ENCODE measurements around the gene SPARC.

The SPARC gene

GRCh38 chr5:151663617-151664293, 23.0 kb downstream of the SPARC start:
- Histone ChIP-seq H3K27ac (no peak overlapping the region), H3K9ac (ENCODE audit: insufficient read length) (no peak overlapping the region), H3K4me3 (no peak overlapping the region), H3K9me3 (ENCODE audit: low read depth, low read length) (no peaks in the 10 kb centered on the region), H3K36me3 (ENCODE audit: insufficient read depth, low read length) (peaks cover 66% of the 10 kb centered on the region)
- TF ChIP-seq POLR2AphosphoS5 (IDR thresholded peaks at IDR 0.05; ENCODE audit: borderline replicate concordance, low read depth, low read length): no peak
- TF ChIP-seq FOXP2 (optimal IDR thresholded peaks at IDR 0.05; ENCODE audit: control extremely low read depth, extremely low read length, insufficient read depth): no peak
- no peak for TF ChIP-seq EZH2 (IDR thresholded peaks at IDR 0.05)
- DNase-seq (ENCODE audit: low read depth, low spot score): no peak

- H3K36me3 ChIP-seq (ENCODE audit: insufficient read depth, low read length): peaks cover 58% of the 10 kb centered on the region
- no peak overlapping the region for H3K4me3 ChIP-seq
- H3K9ac ChIP-seq (ENCODE audit: insufficient read length): no peak overlapping the region
These were observed 23.9 kb downstream of the SPARC start for GRCh38 chr5:151662805-151663204.

GRCh38 chr5:151661968-151662732, 24.6 kb downstream of the SPARC start:
- no peaks in the 10 kb centered on the region for H3K9me3 ChIP-seq (ENCODE audit: low read depth, low read length)
- no peak for DNase-seq (ENCODE audit: low read depth, low spot score)
- H3K27ac ChIP-seq: no peak overlapping the region
- TF ChIP-seq POLR2AphosphoS5 (IDR thresholded peaks at IDR 0.05; ENCODE audit: borderline replicate concordance, low read depth, low read length): no peak
- TF ChIP-seq FOXP2 (optimal IDR thresholded peaks at IDR 0.05; ENCODE audit: control extremely low read depth, extremely low read length, insufficient read depth): no peak
- no peak for TF ChIP-seq EZH2 (IDR thresholded peaks at IDR 0.05)
- peaks cover 53% of the 10 kb centered on the region for H3K36me3 ChIP-seq (ENCODE audit: insufficient read depth, low read length)
- no peak overlapping the region for H3K4me3 ChIP-seq
- no peak overlapping the region for H3K9ac ChIP-seq (ENCODE audit: insufficient read length)

More at GRCh38 chr5:151662805-151663204, 23.9 kb downstream of the SPARC start:
- no peak for DNase-seq (ENCODE audit: low read depth, low spot score)
- Histone ChIP-seq H3K27ac (no peak overlapping the region), H3K9me3 (ENCODE audit: low read depth, low read length) (no peaks in the 10 kb centered on the region)
- TF ChIP-seq EZH2 (IDR thresholded peaks at IDR 0.05) (no peak), FOXP2 (optimal IDR thresholded peaks at IDR 0.05; ENCODE audit: control extremely low read depth, extremely low read length, insufficient read depth) (no peak), POLR2AphosphoS5 (IDR thresholded peaks at IDR 0.05; ENCODE audit: borderline replicate concordance, low read depth, low read length) (no peak)

- H3K36me3 ChIP-seq (ENCODE audit: insufficient read depth, low read length): peaks cover 42% of the 10 kb centered on the region
- no peak overlapping the region for H3K4me3 ChIP-seq
- no peak for TF ChIP-seq POLR2AphosphoS5 (IDR thresholded peaks at IDR 0.05; ENCODE audit: borderline replicate concordance, low read depth, low read length)
- no peak for TF ChIP-seq EZH2 (IDR thresholded peaks at IDR 0.05)
- no peak for TF ChIP-seq FOXP2 (optimal IDR thresholded peaks at IDR 0.05; ENCODE audit: control extremely low read depth, extremely low read length, insufficient read depth)
- no peak overlapping the region for H3K27ac ChIP-seq
- DNase-seq (ENCODE audit: low read depth, low spot score): no peak
- H3K9me3 ChIP-seq (ENCODE audit: low read depth, low read length): no peaks in the 10 kb centered on the region
- no peak overlapping the region for H3K9ac ChIP-seq (ENCODE audit: insufficient read length)
These were observed 25.9 kb downstream of the SPARC start for GRCh38 chr5:151660616-151661495.

- no peak overlapping the region for H3K27ac ChIP-seq
- TF ChIP-seq POLR2AphosphoS5 (IDR thresholded peaks at IDR 0.05; ENCODE audit: borderline replicate concordance, low read depth, low read length): no peak
- no peak for TF ChIP-seq FOXP2 (optimal IDR thresholded peaks at IDR 0.05; ENCODE audit: control extremely low read depth, extremely low read length, insufficient read depth)
- TF ChIP-seq EZH2 (IDR thresholded peaks at IDR 0.05): no peak
- H3K9ac ChIP-seq (ENCODE audit: insufficient read length): no peak overlapping the region
- H3K4me3 ChIP-seq: no peak overlapping the region
- H3K36me3 ChIP-seq (ENCODE audit: insufficient read depth, low read length): peaks cover 25% of the 10 kb centered on the region
- no peaks in the 10 kb centered on the region for H3K9me3 ChIP-seq (ENCODE audit: low read depth, low read length)
- DNase-seq (ENCODE audit: low read depth, low spot score): peak; percentile 20
These were observed 27.5 kb downstream of the SPARC start for GRCh38 chr5:151659001-151659754.

- no peak overlapping the region for H3K9ac ChIP-seq (ENCODE audit: insufficient read length)
- TF ChIP-seq POLR2AphosphoS5 (IDR thresholded peaks at IDR 0.05; ENCODE audit: borderline replicate concordance, low read depth, low read length) (no peak), EZH2 (IDR thresholded peaks at IDR 0.05) (no peak), FOXP2 (optimal IDR thresholded peaks at IDR 0.05; ENCODE audit: control extremely low read depth, extremely low read length, insufficient read depth) (no peak)
- DNase-seq (ENCODE audit: low read depth, low spot score): no peak
- H3K36me3 ChIP-seq (ENCODE audit: insufficient read depth, low read length): peaks cover 5% of the 10 kb centered on the region; the same call in 1 of the 2 replicates
- no peak overlapping the region for H3K27ac ChIP-seq
- H3K4me3 ChIP-seq: no peak overlapping the region
- H3K9me3 ChIP-seq (ENCODE audit: low read depth, low read length): no peaks in the 10 kb centered on the region
These were observed 29.6 kb downstream of the SPARC start for GRCh38 chr5:151657114-151657513.

- Histone ChIP-seq H3K36me3 (ENCODE audit: insufficient read depth, low read length) (no peaks in the 10 kb centered on the region), H3K4me3 (no peak overlapping the region), H3K27ac (no peak overlapping the region), H3K9me3 (ENCODE audit: low read depth, low read length) (no peaks in the 10 kb centered on the region), H3K9ac (ENCODE audit: insufficient read length) (no peak overlapping the region)
- no peak for DNase-seq (ENCODE audit: low read depth, low spot score)
- no peak for TF ChIP-seq FOXP2 (optimal IDR thresholded peaks at IDR 0.05; ENCODE audit: control extremely low read depth, extremely low read length, insufficient read depth)
- TF ChIP-seq EZH2 (IDR thresholded peaks at IDR 0.05): no peak
- TF ChIP-seq POLR2AphosphoS5 (IDR thresholded peaks at IDR 0.05; ENCODE audit: borderline replicate concordance, low read depth, low read length): no peak
These were observed 30.4 kb downstream of the SPARC start for GRCh38 chr5:151656311-151656710.

Data from SK-N-MC (cell line).